ENCODE data around the gene OSBPL1A. TPM values are rescaled to one million over a fixed set of nuclear protein-coding genes. Genes with fewer than 3 reads are reported as not detected.

OSBPL1A gene
- total RNA-seq, 1 experiment from 2014 or later = 53.1 TPM

- TF ChIP-seq, protein P1, sequence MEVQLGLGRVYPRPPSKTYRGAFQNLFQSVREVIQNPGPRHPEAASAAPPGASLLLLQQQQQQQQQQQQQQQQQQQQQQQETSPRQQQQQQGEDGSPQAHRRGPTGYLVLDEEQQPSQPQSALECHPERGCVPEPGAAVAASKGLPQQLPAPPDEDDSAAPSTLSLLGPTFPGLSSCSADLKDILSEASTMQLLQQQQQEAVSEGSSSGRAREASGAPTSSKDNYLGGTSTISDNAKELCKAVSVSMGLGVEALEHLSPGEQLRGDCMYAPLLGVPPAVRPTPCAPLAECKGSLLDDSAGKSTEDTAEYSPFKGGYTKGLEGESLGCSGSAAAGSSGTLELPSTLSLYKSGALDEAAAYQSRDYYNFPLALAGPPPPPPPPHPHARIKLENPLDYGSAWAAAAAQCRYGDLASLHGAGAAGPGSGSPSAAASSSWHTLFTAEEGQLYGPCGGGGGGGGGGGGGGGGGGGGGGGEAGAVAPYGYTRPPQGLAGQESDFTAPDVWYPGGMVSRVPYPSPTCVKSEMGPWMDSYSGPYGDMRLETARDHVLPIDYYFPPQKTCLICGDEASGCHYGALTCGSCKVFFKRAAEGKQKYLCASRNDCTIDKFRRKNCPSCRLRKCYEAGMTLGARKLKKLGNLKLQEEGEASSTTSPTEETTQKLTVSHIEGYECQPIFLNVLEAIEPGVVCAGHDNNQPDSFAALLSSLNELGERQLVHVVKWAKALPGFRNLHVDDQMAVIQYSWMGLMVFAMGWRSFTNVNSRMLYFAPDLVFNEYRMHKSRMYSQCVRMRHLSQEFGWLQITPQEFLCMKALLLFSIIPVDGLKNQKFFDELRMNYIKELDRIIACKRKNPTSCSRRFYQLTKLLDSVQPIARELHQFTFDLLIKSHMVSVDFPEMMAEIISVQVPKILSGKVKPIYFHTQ (CRISPR knock-in tag; IDR thresholded peaks at IDR 0.05) = no peak
- TF ChIP-seq HMGA2 (CRISPR knock-in tag; IDR thresholded peaks at IDR 0.05) (no peak), RORB (CRISPR knock-in tag; IDR thresholded peaks at IDR 0.05) (no peak), ZNF317 (CRISPR knock-in tag; IDR thresholded peaks at IDR 0.05; ENCODE audit: borderline replicate concordance, low read depth) (no peak), TEAD4 (CRISPR knock-in tag; IDR thresholded peaks at IDR 0.05) (no peak), NFATC4 (CRISPR knock-in tag; IDR thresholded peaks at IDR 0.05) (no peak)
- TF ChIP-seq, protein P2, sequence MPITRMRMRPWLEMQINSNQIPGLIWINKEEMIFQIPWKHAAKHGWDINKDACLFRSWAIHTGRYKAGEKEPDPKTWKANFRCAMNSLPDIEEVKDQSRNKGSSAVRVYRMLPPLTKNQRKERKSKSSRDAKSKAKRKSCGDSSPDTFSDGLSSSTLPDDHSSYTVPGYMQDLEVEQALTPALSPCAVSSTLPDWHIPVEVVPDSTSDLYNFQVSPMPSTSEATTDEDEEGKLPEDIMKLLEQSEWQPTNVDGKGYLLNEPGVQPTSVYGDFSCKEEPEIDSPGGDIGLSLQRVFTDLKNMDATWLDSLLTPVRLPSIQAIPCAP (CRISPR knock-in tag; IDR thresholded peaks at IDR 0.05) = no peak
- TF ChIP-seq, protein P3, sequence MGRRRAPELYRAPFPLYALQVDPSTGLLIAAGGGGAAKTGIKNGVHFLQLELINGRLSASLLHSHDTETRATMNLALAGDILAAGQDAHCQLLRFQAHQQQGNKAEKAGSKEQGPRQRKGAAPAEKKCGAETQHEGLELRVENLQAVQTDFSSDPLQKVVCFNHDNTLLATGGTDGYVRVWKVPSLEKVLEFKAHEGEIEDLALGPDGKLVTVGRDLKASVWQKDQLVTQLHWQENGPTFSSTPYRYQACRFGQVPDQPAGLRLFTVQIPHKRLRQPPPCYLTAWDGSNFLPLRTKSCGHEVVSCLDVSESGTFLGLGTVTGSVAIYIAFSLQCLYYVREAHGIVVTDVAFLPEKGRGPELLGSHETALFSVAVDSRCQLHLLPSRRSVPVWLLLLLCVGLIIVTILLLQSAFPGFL (CRISPR knock-in tag; IDR thresholded peaks at IDR 0.05; ENCODE audit: borderline replicate concordance) = no peak
These were observed 25.2 kb downstream of the OSBPL1A start (continued) for GRCh38 chr18:24372279-24372872.

DNA sequence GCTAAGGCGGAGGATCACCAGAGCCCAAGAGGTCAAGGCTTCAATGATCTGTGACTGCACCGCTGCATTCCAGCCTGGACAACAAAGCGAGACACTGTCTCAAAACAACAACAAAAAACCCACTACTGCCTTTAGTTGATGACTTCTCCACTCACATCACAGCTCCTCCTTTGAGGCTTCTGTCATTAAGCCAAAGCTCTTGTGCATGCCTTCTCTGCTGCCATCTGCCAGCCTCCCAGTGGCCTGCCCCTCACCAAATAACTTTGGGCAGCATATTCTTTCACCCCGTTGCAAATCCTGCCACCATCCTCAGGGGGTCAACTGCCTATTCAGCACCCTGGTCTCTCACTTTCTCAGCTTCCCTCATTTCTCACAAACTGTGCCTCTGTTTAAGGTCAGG is 27.5 kb downstream of the OSBPL1A start:
- ChIA-PET POLR2A (interaction anchor here (1.4 kb wide), 1 partner anchor 28 kb away, joined by 3 read pairs; the partner anchor contains the start of gene OSBPL1A), CTCF (interaction anchor here (1.3 to 2.7 kb wide), 3 partner anchors 10 to 119 kb away, joined by 4 to 12 read pairs (median 9); no protein-coding TSS in a partner anchor)
- Mint-ChIP-seq H3K36me3 (peaks cover 51% of the 10 kb centered on the region), H3K27me3 (ENCODE audit: low read depth) (no peaks in the 10 kb centered on the region), H3K4me1 (peaks cover 28% of the 10 kb centered on the region), H3K9me3 (no peaks in the 10 kb centered on the region), H3K4me3 (no peak overlapping the region), H3K27ac (peak overlapping the region; percentile 75; the same call in 1 of the 2 replicates)
- no peak for DNase-seq (ENCODE audit: low spot score)
- no peak for ATAC-seq
- TF ChIP-seq AFF4 (CRISPR knock-in tag; IDR thresholded peaks at IDR 0.05; ENCODE audit: borderline replicate concordance) (no peak), RELA (CRISPR knock-in tag; IDR thresholded peaks at IDR 0.05; ENCODE audit: borderline replicate concordance) (no peak), ZBTB21 (CRISPR knock-in tag; IDR thresholded peaks at IDR 0.05; ENCODE audit: borderline replicate concordance) (no peak), ELF4 (CRISPR knock-in tag; IDR thresholded peaks at IDR 0.05; ENCODE audit: low read depth) (no peak), NR3C1 (CRISPR knock-in tag; conservative IDR thresholded peaks at IDR 0.05; ENCODE audit: low read depth) (no peak), SOX15 (CRISPR knock-in tag; IDR thresholded peaks at IDR 0.05) (no peak), FOXK1 (CRISPR knock-in tag; IDR thresholded peaks at IDR 0.05) (no peak)
- TF ChIP-seq, protein P4, sequence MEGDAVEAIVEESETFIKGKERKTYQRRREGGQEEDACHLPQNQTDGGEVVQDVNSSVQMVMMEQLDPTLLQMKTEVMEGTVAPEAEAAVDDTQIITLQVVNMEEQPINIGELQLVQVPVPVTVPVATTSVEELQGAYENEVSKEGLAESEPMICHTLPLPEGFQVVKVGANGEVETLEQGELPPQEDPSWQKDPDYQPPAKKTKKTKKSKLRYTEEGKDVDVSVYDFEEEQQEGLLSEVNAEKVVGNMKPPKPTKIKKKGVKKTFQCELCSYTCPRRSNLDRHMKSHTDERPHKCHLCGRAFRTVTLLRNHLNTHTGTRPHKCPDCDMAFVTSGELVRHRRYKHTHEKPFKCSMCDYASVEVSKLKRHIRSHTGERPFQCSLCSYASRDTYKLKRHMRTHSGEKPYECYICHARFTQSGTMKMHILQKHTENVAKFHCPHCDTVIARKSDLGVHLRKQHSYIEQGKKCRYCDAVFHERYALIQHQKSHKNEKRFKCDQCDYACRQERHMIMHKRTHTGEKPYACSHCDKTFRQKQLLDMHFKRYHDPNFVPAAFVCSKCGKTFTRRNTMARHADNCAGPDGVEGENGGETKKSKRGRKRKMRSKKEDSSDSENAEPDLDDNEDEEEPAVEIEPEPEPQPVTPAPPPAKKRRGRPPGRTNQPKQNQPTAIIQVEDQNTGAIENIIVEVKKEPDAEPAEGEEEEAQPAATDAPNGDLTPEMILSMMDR (IDR thresholded peaks at IDR 0.05) = no peak
- TF ChIP-seq, protein P5, sequence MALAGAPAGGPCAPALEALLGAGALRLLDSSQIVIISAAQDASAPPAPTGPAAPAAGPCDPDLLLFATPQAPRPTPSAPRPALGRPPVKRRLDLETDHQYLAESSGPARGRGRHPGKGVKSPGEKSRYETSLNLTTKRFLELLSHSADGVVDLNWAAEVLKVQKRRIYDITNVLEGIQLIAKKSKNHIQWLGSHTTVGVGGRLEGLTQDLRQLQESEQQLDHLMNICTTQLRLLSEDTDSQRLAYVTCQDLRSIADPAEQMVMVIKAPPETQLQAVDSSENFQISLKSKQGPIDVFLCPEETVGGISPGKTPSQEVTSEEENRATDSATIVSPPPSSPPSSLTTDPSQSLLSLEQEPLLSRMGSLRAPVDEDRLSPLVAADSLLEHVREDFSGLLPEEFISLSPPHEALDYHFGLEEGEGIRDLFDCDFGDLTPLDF (CRISPR knock-in tag; IDR thresholded peaks at IDR 0.05) = no peak
- TF ChIP-seq, protein P6, sequence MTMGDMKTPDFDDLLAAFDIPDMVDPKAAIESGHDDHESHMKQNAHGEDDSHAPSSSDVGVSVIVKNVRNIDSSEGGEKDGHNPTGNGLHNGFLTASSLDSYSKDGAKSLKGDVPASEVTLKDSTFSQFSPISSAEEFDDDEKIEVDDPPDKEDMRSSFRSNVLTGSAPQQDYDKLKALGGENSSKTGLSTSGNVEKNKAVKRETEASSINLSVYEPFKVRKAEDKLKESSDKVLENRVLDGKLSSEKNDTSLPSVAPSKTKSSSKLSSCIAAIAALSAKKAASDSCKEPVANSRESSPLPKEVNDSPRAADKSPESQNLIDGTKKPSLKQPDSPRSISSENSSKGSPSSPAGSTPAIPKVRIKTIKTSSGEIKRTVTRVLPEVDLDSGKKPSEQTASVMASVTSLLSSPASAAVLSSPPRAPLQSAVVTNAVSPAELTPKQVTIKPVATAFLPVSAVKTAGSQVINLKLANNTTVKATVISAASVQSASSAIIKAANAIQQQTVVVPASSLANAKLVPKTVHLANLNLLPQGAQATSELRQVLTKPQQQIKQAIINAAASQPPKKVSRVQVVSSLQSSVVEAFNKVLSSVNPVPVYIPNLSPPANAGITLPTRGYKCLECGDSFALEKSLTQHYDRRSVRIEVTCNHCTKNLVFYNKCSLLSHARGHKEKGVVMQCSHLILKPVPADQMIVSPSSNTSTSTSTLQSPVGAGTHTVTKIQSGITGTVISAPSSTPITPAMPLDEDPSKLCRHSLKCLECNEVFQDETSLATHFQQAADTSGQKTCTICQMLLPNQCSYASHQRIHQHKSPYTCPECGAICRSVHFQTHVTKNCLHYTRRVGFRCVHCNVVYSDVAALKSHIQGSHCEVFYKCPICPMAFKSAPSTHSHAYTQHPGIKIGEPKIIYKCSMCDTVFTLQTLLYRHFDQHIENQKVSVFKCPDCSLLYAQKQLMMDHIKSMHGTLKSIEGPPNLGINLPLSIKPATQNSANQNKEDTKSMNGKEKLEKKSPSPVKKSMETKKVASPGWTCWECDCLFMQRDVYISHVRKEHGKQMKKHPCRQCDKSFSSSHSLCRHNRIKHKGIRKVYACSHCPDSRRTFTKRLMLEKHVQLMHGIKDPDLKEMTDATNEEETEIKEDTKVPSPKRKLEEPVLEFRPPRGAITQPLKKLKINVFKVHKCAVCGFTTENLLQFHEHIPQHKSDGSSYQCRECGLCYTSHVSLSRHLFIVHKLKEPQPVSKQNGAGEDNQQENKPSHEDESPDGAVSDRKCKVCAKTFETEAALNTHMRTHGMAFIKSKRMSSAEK (CRISPR knock-in tag; IDR thresholded peaks at IDR 0.05; ENCODE audit: borderline replicate concordance) = no peak
- TF ChIP-seq, protein P7, sequence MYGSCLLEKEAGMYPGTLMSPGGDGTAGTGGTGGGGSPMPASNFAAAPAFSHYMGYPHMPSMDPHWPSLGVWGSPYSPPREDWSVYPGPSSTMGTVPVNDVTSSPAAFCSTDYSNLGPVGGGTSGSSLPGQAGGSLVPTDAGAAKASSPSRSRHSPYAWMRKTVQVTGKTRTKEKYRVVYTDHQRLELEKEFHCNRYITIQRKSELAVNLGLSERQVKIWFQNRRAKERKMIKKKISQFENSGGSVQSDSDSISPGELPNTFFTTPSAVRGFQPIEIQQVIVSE (CRISPR knock-in tag; IDR thresholded peaks at IDR 0.05; ENCODE audit: borderline replicate concordance) = no peak

Data from WTC11 (cell line).